GM21619 (cell line): Measurements from ENCODE around the gene SMU1.
"Not testable (repeated sequence)": the region's sequence is repeated elsewhere in the genome, so short reads cannot be mapped to it uniquely, and the experiment has no call there.

ENCODE experiments used
- ATAC-seq: cut with Tn5 transposase; IDR thresholded peaks from one replicate; pipeline ENCODE4 v1.9.1; 2021; ENCODE audit not compliant: unreplicated experiment

SMU1 gene

GRCh38 chr9:33014665-33015014 is 61.8 kb downstream of the SMU1 start:
- ATAC-seq, result no peak

- ATAC-seq, result no peak
Observed at GRCh38 chr9:33013962-33014664, 62.4 kb downstream of the SMU1 start.

- ATAC-seq, result no peak
Observed at GRCh38 chr9:33012328-33013069, 64.0 kb downstream of the SMU1 start.

GRCh38 chr9:33011831-33012230 is 64.6 kb downstream of the SMU1 start:
- no peak for ATAC-seq

- ATAC-seq, result no peak
Observed at GRCh38 chr9:33007755-33008154, 68.7 kb downstream of the SMU1 start.

- ATAC-seq, result not testable (repeated sequence)
Observed at GRCh38 chr9:33005335-33005734, 71.1 kb downstream of the SMU1 start.

- not testable (repeated sequence) for ATAC-seq
Observed at GRCh38 chr9:33000682-33001055, 75.8 kb downstream of the SMU1 start.

GRCh38 chr9:32992595-32993238 is 83.8 kb downstream of the SMU1 start:
- no peak for ATAC-seq

GRCh38 chr9:32991897-32992594 is 84.4 kb downstream of the SMU1 start:
- no peak for ATAC-seq
